GM18508 (cell line): ENCODE measurements around the gene RBMX2.

ENCODE experiments used
- ATAC-seq: cut with Tn5 transposase; IDR thresholded peaks from one replicate; pipeline ENCODE4 v1.9.1; 2021; ENCODE audit warnings: moderate number of reproducible peaks; ENCODE audit not compliant: insufficient read depth, unreplicated experiment

The RBMX2 gene

GRCh38 chrX:130443875-130444274 is 42.1 kb downstream of the RBMX2 start:
- ATAC-seq: no peak

GRCh38 chrX:130444641-130445336 is 43.0 kb downstream of the RBMX2 start:
- ATAC-seq: no peak

GRCh38 chrX:130446974-130447373 is 45.2 kb downstream of the RBMX2 start:
- ATAC-seq: no peak
